ENCODE measurements around the gene VCX. TPM values are rescaled to one million over a fixed set of nuclear protein-coding genes. Genes with fewer than 3 reads are reported as not detected.

Gene VCX
- not detected in 5 replicates for total RNA-seq (2022; extraction: Qiagen RNA extraction; ENCODE audit: low read depth)

GRCh38 chrX:7842871-7843270 lies at the start of gene VCX:
Gene VCX, plus strand, starts transcription at chrX:7843171. Its CDS starts 33 bp downstream, at chrX:7843204.

Other genes with a start within 250 kb of the VCX start
- gene PNPLA4, start 84.2 kb downstream of the VCX start, total RNA-seq (2022; extraction: Qiagen RNA extraction; ENCODE audit: low read depth), result 9.8 to 15.8 TPM (median 11.5 TPM) in 5 replicates